Effector memory CD8-positive, alpha-beta T cell (primary cell): ENCODE measurements around the gene NKX2-1.
A peak's percentile ranks its signal among the peaks of the same experiment; 100 is the strongest.

Experiments used
- ATAC-seq: fragments of 150-1000 bp; cut with Tn5 transposase; replicated peaks from 2 replicates; pipeline ENCODE4 v1.10.0; 2021; ENCODE audit warnings: mild to moderate bottlenecking, moderate library complexity
- DNase-seq, 3 experiments: peaks; one replicate each; pipeline ENCODE4 v3.0.0; 2021
- H3K27ac Mint-ChIP-seq, 2 donors: one replicate each; pipeline ENCODE4 v1.8.0; 2022; ENCODE audit warnings: mild to moderate bottlenecking in 2 of 2, mixed read lengths in 2 of 2, moderate library complexity in 2 of 2
- H3K27me3 Mint-ChIP-seq, 2 donors: one replicate each; pipeline ENCODE4 v1.8.0; 2022; ENCODE audit warnings: mixed read lengths in 2 of 2
- H3K36me3 Mint-ChIP-seq: one replicate; pipeline ENCODE4 v1.8.0; 2022; ENCODE audit warnings: mild to moderate bottlenecking, moderate library complexity, mixed read lengths; ENCODE audit not compliant: insufficient read depth
- H3K4me1 Mint-ChIP-seq, 2 donors: one replicate each; pipeline ENCODE4 v1.8.0; 2022; ENCODE audit warnings: low read depth in 2 of 2, mixed read lengths in 2 of 2
- H3K4me3 Mint-ChIP-seq, 2 donors: one replicate each; pipeline ENCODE4 v1.8.0; 2022; ENCODE audit warnings: mild to moderate bottlenecking in 2 of 2, mixed read lengths in 2 of 2, moderate library complexity in 2 of 2
- H3K9me3 Mint-ChIP-seq, 2 donors: one replicate each; pipeline ENCODE4 v1.8.0; 2022; ENCODE audit warnings: mixed read lengths in 2 of 2

NKX2-1 gene

DNA sequence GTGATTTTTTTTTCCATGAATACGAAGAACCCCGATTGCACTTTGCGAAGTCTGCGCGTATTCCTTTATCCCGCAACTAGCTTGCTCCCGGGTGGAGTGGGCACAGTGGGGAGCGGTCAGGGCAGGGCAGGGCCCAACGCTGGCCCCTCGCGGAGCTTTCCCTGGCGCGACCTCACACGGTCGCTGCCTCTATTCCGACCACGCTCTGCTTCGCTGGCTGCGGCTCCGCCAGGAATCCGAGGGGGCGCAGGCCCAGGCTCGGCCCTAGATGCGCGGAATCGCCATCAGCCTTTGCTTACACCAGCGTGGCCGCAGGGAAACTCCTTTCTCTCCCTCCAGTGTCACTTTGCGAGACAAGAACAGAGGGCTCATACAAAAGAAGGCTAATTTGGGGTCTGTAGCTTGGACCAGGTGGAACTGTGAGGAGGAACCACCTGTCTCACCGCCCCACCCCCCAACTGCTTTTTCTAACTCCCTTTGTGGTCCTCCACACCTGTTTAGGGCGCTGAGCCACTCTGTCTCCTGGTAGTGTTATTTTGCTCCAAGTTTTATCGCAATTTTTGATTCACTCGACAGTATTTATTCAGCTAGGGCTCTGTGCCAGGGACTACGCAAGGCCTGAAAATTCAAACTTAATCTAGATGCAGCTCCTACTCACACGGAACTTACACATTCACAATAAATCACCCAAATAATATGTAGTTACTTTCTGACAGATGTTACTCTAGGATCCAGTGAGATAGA, 3.1 kb upstream of the NKX2-1 start:
- no peak overlapping the region for H3K4me3 Mint-ChIP-seq
- peaks cover 4 to 6% of the 10 kb centered on the region in 2 donors for H3K4me1 Mint-ChIP-seq
- H3K27me3 Mint-ChIP-seq: peaks cover 60 to 82% of the 10 kb centered on the region in 2 donors
- H3K36me3 Mint-ChIP-seq: no peaks in the 10 kb centered on the region
- no peak for ATAC-seq
- no peak for DNase-seq
- no peak overlapping the region for H3K27ac Mint-ChIP-seq
- peaks cover 0 to 11% of the 10 kb centered on the region in 2 donors for H3K9me3 Mint-ChIP-seq

DNA sequence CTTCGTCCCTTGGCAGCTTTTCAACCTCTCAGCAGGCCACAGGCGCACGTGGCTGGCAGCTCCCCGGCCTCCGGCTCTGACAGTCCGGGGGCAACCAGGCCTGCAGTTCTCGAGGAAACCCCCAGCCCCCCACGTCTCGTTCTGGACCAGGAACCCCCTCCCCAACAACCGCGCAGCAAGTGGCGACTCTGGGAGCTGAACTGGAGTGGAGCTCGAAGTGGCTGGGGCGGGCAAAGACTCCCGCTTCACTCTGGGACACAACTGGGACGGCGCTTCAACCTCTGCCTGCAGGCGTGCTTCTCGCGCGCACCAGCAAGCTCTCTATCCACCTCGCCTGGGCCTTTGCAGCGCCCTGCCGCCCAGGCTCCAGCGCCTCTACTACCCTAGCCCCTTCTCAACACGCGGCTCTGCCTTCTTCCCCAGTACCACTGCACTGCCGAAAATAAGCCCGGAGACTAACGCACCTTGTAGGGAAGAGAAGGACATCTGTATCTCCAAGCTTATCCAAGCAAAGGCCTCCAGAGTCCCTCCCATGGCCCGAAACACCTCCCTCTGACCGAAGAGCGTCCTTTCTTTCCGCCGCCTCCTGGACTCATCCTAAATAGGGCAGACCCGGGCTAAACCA, 2.4 kb upstream of the NKX2-1 start:
- H3K27ac Mint-ChIP-seq: no peak overlapping the region
- peaks cover 58 to 75% of the 10 kb centered on the region in 2 donors for H3K27me3 Mint-ChIP-seq

DNA sequence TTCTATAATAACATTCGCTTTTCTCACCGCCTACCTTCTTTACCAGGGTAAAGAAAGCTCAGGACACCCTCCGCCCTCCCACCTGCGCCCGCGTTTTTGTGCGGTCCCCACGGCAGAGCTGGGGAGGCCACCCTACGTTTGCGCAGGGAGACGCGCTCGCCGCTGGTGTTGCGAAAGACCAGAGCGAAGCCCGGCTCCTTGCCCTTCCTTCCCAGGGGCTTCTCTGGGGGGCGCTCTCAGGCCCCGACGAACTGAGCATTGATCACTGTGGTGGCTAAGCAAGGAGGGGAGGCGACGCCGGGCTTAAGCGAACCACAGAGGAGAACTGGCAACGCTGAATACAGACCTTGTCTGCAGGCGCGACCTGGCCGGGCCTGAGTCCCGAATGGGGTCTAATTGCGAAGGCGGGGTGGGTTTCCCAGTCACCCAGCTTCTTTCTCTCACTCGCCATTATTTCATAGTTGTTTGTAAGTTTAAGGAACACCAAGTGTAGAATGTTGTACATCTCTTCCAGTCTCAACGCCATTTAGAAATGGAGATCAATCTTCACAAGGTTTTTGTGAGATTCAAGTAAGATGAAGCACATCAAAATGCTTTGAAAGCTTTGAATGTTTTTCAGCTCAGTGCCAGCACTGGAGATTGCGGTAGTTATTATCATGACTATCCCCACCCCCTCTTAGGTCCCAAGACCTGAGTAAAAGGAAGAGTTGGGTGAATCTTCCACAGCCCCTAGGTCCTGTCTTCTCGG, 1.7 kb upstream of the NKX2-1 start:
- H3K4me3 Mint-ChIP-seq: no peak overlapping the region
- H3K9me3 Mint-ChIP-seq: peaks cover 0 to 5% of the 10 kb centered on the region in 2 donors
- DNase-seq (no peak), ATAC-seq (no peak)
- peaks cover 4 to 6% of the 10 kb centered on the region in 2 donors for H3K4me1 Mint-ChIP-seq
- H3K27ac Mint-ChIP-seq: no peak overlapping the region
- H3K27me3 Mint-ChIP-seq: peaks cover 53 to 72% of the 10 kb centered on the region in 2 donors
- H3K36me3 Mint-ChIP-seq: no peaks in the 10 kb centered on the region

More for the DNA sequence above, 2.4 kb upstream of the NKX2-1 start:
- H3K9me3 Mint-ChIP-seq: peaks cover 0 to 11% of the 10 kb centered on the region in 2 donors
- DNase-seq: no peak
- H3K4me3 Mint-ChIP-seq: no peak overlapping the region
- no peaks in the 10 kb centered on the region for H3K36me3 Mint-ChIP-seq
- peaks cover 4 to 6% of the 10 kb centered on the region in 2 donors for H3K4me1 Mint-ChIP-seq
- no peak for ATAC-seq

DNA sequence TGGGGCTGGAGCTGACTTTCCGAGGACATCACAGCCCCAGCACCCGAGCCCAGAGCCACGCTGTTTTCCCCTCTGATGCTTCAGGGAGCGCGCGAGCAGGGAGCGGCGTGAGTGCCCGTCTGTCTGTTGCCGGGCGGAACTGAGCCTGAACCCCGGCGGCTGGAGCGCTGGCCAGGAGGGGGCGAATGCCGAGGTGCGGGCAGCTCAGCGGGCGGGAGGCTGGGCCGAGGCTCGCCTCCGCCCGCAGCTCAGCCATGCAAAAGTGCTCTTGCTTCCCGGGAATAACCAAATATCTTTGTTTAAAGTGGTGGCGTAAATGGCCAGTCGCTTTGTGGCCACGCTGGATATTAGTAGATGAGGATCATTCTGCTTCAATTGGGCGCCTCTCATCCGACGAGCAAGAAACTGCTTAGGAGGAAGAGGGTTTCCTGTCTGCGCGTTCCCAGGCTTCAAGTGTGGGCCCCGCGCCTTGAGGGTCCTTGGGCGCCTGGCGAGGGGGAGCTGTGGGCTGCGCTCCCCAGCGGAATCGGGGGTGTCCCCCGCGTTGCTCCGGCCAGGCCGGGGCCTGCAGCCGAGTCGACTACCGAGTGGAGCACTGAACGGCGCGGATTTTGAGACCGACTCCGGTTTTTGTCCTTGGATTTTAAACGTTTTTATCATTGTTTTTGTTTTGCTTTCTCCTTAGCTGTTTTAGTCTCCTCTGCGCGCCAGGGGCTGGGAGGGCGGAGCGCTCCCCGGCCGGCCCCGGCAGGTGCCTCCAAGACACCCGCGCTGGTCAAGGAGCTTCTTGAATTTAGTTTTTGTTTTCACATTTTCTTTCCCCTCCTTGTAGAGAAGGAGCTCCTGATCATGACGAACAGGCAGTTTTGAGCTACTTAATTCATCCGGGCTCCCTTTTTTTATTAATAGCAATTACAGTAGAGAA, 831 bp upstream of the NKX2-1 start:
- DNase-seq (no peak), ATAC-seq (no peak)
- peak overlapping the region in 1 of 2 donors; percentile 10 for H3K4me3 Mint-ChIP-seq
- H3K27me3 Mint-ChIP-seq: peaks cover 53 to 72% of the 10 kb centered on the region in 2 donors
- H3K27ac Mint-ChIP-seq: no peak overlapping the region
- no peaks in the 10 kb centered on the region for H3K36me3 Mint-ChIP-seq
- no peaks in the 10 kb centered on the region for H3K9me3 Mint-ChIP-seq
- H3K4me1 Mint-ChIP-seq: peaks cover 4 to 6% of the 10 kb centered on the region in 2 donors

DNA sequence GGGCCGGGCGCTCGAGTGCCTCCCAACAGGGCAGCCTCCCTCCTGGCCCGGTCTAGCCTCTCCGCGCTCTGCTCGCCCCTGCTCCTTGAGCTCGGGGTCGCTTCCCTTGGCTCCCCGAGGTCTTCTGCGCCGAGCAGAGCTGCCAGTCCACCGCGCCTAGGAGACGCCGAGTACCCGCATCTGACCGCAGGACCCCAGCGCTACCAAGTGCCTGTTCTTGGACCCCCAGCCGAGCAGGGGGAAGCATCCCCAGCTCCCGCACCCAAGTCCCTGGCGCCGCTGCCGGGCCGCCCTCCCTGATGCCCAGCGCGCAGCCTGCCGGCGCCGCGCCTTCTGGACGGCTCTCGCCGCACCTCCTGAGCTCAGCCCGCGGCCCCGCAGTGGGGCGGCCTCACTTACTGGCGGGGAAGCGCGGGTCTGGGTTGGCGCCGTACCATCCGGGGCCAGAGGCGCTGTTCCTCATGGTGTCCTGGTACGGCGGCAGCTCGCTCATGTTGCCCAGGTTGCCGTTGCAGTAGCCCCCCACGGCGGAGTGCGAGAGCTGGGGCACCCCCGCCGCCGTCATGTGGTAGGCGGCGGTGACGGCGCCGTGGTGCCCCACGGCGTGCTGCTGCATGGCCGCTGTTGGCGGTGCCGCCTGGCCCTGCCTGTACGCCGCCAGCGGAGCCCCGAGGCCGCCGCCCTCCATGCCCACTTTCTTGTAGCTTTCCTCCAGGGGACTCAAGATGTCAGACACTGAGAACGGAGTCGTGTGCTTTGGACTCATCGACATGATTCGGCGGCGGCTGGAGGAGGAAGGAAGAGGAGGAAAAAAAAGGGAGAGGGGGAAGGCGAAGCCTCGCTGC, 1.2 kb downstream of the NKX2-1 start:
- Mint-ChIP-seq H3K4me3 (peak overlapping the region; percentile 41 to 57), H3K4me1 (peaks cover 3 to 4% of the 10 kb centered on the region in 2 donors), H3K27ac (no peak overlapping the region), H3K27me3 (peaks cover 63 to 72% of the 10 kb centered on the region in 2 donors), H3K9me3 (no peaks in the 10 kb centered on the region), H3K36me3 (no peaks in the 10 kb centered on the region)
- no peak for ATAC-seq
- no peak for DNase-seq

DNA sequence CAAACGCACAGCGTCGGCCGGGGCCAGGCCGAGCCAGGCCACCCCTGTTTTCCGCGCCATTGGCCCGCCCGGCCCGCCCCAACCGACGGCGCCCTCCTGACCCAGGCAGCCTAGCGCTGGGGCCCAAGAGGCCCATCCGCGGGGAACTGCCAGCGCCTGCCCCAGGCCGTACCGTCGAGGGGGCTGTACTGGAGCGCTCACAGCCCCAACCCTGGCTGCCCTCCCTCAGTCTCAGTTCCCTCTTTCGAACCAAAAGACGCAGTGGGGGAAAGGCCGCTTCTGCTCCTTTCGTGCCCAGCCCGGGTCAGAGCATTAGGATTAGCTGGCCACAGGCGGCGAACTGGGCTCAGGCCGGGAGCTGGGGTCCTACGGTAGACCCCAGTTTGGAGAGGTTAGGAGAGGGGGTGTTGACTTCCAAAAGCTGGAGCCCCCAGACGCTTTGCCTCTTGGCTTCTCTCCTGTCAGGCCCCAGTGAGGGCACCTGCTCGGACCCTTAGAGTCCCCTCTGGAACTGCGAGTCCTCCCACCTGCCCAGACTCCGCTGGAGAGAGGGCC, 1.9 kb downstream of the NKX2-1 start:
- ATAC-seq: no peak
- DNase-seq: no peak
- peaks cover 64 to 72% of the 10 kb centered on the region in 2 donors for H3K27me3 Mint-ChIP-seq
- H3K9me3 Mint-ChIP-seq: no peaks in the 10 kb centered on the region
- no peaks in the 10 kb centered on the region for H3K36me3 Mint-ChIP-seq
- H3K27ac Mint-ChIP-seq: no peak overlapping the region
- peaks cover 3 to 4% of the 10 kb centered on the region in 2 donors for H3K4me1 Mint-ChIP-seq
- no peak overlapping the region for H3K4me3 Mint-ChIP-seq

DNA sequence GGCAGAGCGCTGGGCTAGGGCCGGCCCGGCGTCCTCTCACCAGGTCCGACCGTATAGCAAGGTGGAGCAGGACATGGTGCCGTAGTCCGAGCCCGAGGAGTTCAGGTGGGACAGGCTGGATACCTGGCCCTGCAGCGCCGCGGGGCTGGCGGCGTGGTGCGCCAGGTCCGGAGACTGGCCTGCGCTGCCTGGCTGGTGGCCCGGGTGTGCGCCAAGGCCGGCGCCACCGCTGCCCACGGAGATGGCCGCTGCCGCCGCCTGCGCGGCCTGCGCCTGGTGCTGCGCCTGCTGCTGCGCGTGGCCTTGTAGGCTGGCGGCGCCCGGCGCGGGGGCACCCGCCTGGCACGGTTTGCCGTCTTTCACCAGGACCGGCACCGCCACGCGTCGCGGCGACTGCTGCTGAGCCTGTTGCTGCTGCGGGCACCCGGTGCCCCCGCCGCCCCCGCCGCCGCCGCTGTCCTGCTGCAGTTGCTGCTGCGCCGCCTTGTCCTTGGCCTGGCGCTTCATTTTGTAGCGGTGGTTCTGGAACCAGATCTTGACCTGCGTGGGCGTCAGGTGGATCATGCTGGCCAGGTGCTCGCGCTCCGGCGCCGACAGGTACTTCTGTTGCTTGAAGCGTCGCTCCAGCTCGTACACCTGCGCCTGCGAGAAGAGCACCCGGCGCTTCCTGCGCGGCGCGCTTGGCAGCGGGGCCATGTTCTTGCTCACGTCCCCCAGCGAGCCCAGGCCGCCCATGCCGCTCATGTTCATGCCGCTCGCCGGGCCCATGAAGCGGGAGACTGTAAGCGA, 2.6 kb downstream of the NKX2-1 start:
- H3K27ac Mint-ChIP-seq: no peak overlapping the region
- H3K27me3 Mint-ChIP-seq: peaks cover 64 to 72% of the 10 kb centered on the region in 2 donors
- ATAC-seq: no peak
- no peak for DNase-seq
- H3K9me3 Mint-ChIP-seq: no peaks in the 10 kb centered on the region
- no peak overlapping the region for H3K4me3 Mint-ChIP-seq
- H3K36me3 Mint-ChIP-seq: no peaks in the 10 kb centered on the region
- H3K4me1 Mint-ChIP-seq: peaks cover 3 to 4% of the 10 kb centered on the region in 2 donors

DNA sequence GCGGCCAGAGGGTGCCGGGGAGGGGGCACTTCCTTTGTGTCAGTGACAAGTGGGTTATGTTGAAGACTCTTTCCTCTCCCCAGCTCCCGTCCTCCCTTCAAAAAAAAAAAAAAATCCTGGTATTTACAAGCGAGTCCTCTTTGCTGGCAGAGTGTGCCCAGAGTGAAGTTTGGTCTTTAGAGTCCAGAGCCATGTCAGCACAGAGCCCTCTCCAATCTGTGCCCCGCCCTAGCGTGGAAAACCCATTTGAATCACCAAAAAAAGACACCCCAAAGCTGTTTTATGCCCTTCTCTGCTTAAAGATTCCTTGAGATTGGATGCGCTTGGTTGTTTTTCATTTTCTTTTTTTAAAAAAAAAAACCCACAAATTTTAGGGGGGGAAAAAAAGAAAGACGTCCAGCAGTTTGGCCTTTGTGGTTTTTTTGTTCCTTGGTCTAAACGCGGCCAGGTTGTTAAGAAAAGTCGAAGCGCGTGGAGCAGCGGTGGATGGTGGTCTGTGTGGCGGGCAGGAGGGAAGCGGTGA, 3.3 kb downstream of the NKX2-1 start:
- Mint-ChIP-seq H3K27me3 (peaks cover 64 to 72% of the 10 kb centered on the region in 2 donors), H3K36me3 (no peaks in the 10 kb centered on the region), H3K4me3 (no peak overlapping the region), H3K27ac (no peak overlapping the region), H3K4me1 (peaks cover 3 to 4% of the 10 kb centered on the region in 2 donors), H3K9me3 (no peaks in the 10 kb centered on the region)
- ATAC-seq: no peak
- no peak for DNase-seq

DNA sequence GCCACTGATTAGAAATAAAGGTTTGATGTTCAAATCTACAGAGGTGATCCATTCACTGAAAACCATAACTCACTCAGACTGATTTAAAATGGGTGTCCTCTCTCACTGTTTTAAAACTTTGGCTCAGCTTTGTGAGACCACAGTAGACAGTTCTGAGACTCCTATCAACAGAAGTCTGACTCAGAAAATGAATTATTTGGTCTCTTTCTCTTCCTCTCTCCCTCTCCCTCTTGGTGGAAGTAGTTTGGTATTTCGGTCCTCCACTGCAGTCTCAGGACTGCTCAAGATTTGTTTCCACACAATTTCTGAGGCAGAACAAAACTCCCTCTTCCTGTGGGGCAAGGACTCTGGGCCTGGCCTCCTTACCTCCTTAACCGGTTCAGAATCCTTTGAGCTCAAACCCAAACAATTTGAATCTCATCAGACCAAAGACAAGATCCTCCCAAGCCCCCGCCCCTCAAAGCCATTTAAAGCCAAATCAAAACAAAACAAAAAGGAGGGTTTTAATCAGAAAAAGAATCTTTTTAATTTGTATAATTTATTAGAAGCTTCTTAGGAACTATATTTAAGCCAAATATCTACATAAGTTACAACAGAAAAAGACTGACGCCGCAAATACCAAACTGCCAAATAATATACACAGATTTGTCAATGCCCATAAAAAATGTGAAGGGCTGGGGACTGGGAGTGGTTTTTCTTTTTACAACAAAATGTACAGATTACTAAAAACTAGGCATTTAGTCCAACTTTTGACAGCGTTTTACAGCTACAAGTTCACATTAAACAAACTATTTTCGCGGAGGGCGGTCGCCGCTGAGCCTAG, 3.9 kb downstream of the NKX2-1 start:
- DNase-seq (no peak), ATAC-seq (no peak)
- no peaks in the 10 kb centered on the region for H3K9me3 Mint-ChIP-seq
- no peak overlapping the region for H3K4me3 Mint-ChIP-seq
- peaks cover 61 to 69% of the 10 kb centered on the region in 2 donors for H3K27me3 Mint-ChIP-seq
- H3K27ac Mint-ChIP-seq: no peak overlapping the region
- H3K36me3 Mint-ChIP-seq: no peaks in the 10 kb centered on the region
- peaks cover 3 to 4% of the 10 kb centered on the region in 2 donors for H3K4me1 Mint-ChIP-seq

DNA sequence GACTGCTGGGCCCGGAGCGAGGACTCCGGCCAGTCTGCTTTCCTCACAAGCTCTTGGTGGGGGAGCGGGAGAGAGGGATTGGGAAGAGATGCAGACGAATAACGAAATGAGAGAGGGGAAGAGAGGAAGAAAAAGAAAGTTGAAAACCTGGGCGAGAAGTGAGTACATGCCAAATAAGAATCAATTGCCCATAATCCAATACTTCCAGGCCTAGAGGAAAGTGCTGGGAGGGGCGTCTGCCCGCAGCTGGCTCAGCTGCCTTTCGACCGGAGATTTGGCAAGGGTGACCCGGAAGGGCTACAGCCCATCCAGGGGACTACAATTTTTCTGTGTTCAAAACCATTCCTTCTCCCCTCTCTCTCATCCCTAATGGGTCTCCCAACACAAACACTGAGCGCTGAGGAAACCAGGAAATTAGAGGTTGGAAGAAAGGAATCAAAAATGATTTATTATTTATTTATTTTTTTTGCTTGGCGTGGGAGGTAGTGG, 4.9 kb downstream of the NKX2-1 start:
- no peaks in the 10 kb centered on the region for H3K36me3 Mint-ChIP-seq
- H3K9me3 Mint-ChIP-seq: no peaks in the 10 kb centered on the region
- peaks cover 3 to 4% of the 10 kb centered on the region in 2 donors for H3K4me1 Mint-ChIP-seq
- DNase-seq (no peak), ATAC-seq (no peak)
- H3K27me3 Mint-ChIP-seq: peaks cover 70 to 78% of the 10 kb centered on the region in 2 donors
- no peak overlapping the region for H3K27ac Mint-ChIP-seq
- no peak overlapping the region for H3K4me3 Mint-ChIP-seq
